A549 (cell line): ENCODE measurements around the gene PPP5C. TPM values are rescaled to one million over a fixed set of nuclear protein-coding genes. Genes with fewer than 3 reads are reported as not detected.

Experiments
- ATAC-seq, 2 experiments: fragments of 200-7000 bp in 1 of 2; fragments of >200 bp in 1 of 2; cut with Nextera tagmentation in 1 of 2; cut with Tn5 transposase in 1 of 2; 3 replicates each; pipeline versions ENCODE4 v1.8.0 to v1.9.1; 2018 to 2020; ENCODE audit warnings: mild to moderate bottlenecking in 1 of 2, moderate library complexity in 1 of 2
- CTCF ChIA-PET: fragments of 300-600 bp; sonication (Branson Sonifier 250); formaldehyde crosslinking; extraction: SDS; loops from one replicate; lab custom pipeline; 2021; ENCODE audit warnings: antibody characterized with exemption, inconsistent platforms; lab: Yijun Ruan, JAX
- POLR2A ChIA-PET: fragments of 350-600 bp; formaldehyde crosslinking; extraction: SDS; loops from one replicate; lab custom pipeline; 2021; ENCODE audit warnings: antibody characterized with exemption, inconsistent platforms; lab: Yijun Ruan, JAX
- DNase-seq, 2 experiments: peaks; one replicate each; pipeline versions ENCODE4 v3.0.0 to v3.0.0-alpha.2; 2011 to 2016; ENCODE audit warnings: low read depth in 1 of 2, low spot score in 1 of 2
- FAIRE-seq: peaks from 2 replicates; lab custom pipeline; 2011; peaks lifted over from hg19 to GRCh38; lab: Jason Lieb, UNC
- H3K27ac ChIP-seq, 2 experiments: fragments of >200 bp; sonication (Bioruptor Twin); formaldehyde crosslinking; 3 replicates each; pipeline ENCODE4 v1.5.1; 2016 to 2017
- H3K4me1 ChIP-seq: fragments of >200 bp; sonication (Bioruptor Twin); formaldehyde crosslinking; 3 replicates; pipeline ENCODE4 v1.6.1; 2016
- H3K4me2 ChIP-seq: fragments of >200 bp; sonication (Bioruptor Twin); formaldehyde crosslinking; 3 replicates; pipeline ENCODE4 v1.6.1; 2016
- H3K4me3 ChIP-seq: fragments of >200 bp; sonication (Bioruptor Twin); formaldehyde crosslinking; 3 replicates; pipeline ENCODE4 v1.5.1; 2016
- H3K9me3 ChIP-seq: fragments of >200 bp; sonication (Bioruptor Twin); formaldehyde crosslinking; 3 replicates; pipeline ENCODE4 v1.6.1; 2016
- BHLHE40 ChIP-seq: IDR thresholded peaks from 2 replicates; pipeline ENCODE4 v1.6.1; 2012; ENCODE audit warnings: low read depth, low read length, inconsistent platforms
- CBX8 ChIP-seq: fragments of 200-600 bp; sonication (generic); IDR thresholded peaks from 2 replicates; pipeline ENCODE4 v1.6.1; 2016
- CHD4 ChIP-seq: fragments of 200-600 bp; sonication (generic); IDR thresholded peaks from 2 replicates; pipeline ENCODE4 v1.6.1; 2016; ENCODE audit warnings: antibody characterized with exemption, mild to moderate bottlenecking, borderline replicate concordance
- EHMT2 ChIP-seq: fragments of 200-600 bp; sonication (generic); IDR thresholded peaks from 2 replicates; pipeline ENCODE4 v1.6.1; 2016; ENCODE audit warnings: antibody characterized with exemption, low read depth, mild to moderate bottlenecking, moderate library complexity
- ESRRA ChIP-seq: fragments of 150-350 bp; IDR thresholded peaks from 2 replicates; pipeline ENCODE4 v1.6.1; 2014; ENCODE audit warnings: mild to moderate bottlenecking, low read length, borderline replicate concordance
- FOSB ChIP-seq: fragments of 250-450 bp; sonication (Bioruptor Pico); IDR thresholded peaks from 2 replicates; pipeline ENCODE4 v1.5.0; 2020; ENCODE audit warnings: mild to moderate bottlenecking, moderate library complexity
- FOSL2 ChIP-seq, 2 experiments: fragments of 450-650 bp in 1 of 2; fragments of >200 bp in 1 of 2; sonication (Bioruptor Twin) in 1 of 2; formaldehyde crosslinking; IDR thresholded peaks; 2 replicates each; pipeline versions ENCODE4 v1.5.0 to v1.6.1; 2016 to 2020; ENCODE audit warnings: mild to moderate bottlenecking in 1 of 2, moderate library complexity in 1 of 2
- GATA3 ChIP-seq: IDR thresholded peaks from 2 replicates; pipeline ENCODE4 v1.6.1; 2012; ENCODE audit warnings: borderline replicate concordance
- HEYL ChIP-seq: fragments of 250-450 bp; sonication (Bioruptor Pico); IDR thresholded peaks from 2 replicates; pipeline ENCODE4 v1.8.0; 2021; ENCODE audit warnings: mild to moderate bottlenecking, moderate library complexity
- HOXA7 ChIP-seq: fragments of 250-450 bp; sonication (Bioruptor Pico); IDR thresholded peaks from 2 replicates; pipeline ENCODE4 v1.5.0; 2020; ENCODE audit warnings: mild to moderate bottlenecking, moderate library complexity
- JUNB ChIP-seq: fragments of >200 bp; sonication (Bioruptor Twin); formaldehyde crosslinking; IDR thresholded peaks from 2 replicates; pipeline ENCODE4 v1.6.1; 2016
- MYC ChIP-seq: IDR thresholded peaks from 2 replicates; pipeline ENCODE4 v1.6.1; 2012; ENCODE audit warnings: mild to moderate bottlenecking, inconsistent platforms, low read length, improper control_type of control experiment, borderline replicate concordance
- NPAS2 ChIP-seq: fragments of 250-450 bp; sonication (Bioruptor Pico); IDR thresholded peaks from 2 replicates; pipeline ENCODE4 v1.8.0; 2022; ENCODE audit warnings: mild to moderate bottlenecking, moderate library complexity, borderline replicate concordance
- PHF8 ChIP-seq: fragments of 200-600 bp; sonication (generic); IDR thresholded peaks from 2 replicates; pipeline ENCODE4 v1.6.1; 2016; ENCODE audit warnings: low read depth, mild to moderate bottlenecking, antibody characterized with exemption, moderate library complexity, borderline replicate concordance
- RARB ChIP-seq: fragments of 250-450 bp; sonication (Bioruptor Pico); IDR thresholded peaks from 2 replicates; pipeline ENCODE4 v1.8.0; 2021; ENCODE audit warnings: mild to moderate bottlenecking, moderate library complexity
- SREBF2 ChIP-seq: fragments of 450-650 bp; IDR thresholded peaks from 2 replicates; pipeline ENCODE4 v1.6.1; 2014; ENCODE audit warnings: mild to moderate bottlenecking, moderate library complexity
- ZC3H11A ChIP-seq: fragments of 450-650 bp; IDR thresholded peaks from 2 replicates; pipeline ENCODE4 v1.6.1; 2014; ENCODE audit warnings: antibody characterized with exemption, mild to moderate bottlenecking
- ZNF302 ChIP-seq: fragments of 250-450 bp; sonication (Bioruptor Pico); IDR thresholded peaks from 2 replicates; pipeline ENCODE4 v1.9.0; 2021; ENCODE audit warnings: inconsistent platforms, mild to moderate bottlenecking, moderate library complexity
- WGBS: methylation state at CpG from one replicate; pipeline ENCODE4 v1.1.6; 2017; ENCODE audit errors: missing lambda C conversion rate; 5-methylcytosine and 5-hydroxymethylcytosine counted together
- polyA plus RNA-seq, 4 experiments: library from polyadenylated mRNA; depleted of rRNA in 3 of 4; stranded (reverse); fragments of >200 nt; fragmentation: RNase III in 1 of 4; extraction: RNeasy Plus Mini Kit Qiagen cat#74134 plus additional on column Dnase treatment in 1 of 4; gene quantifications; 2 replicates in 3 of 4; 3 replicates in 1 of 4; pipeline ENCODE4 v1.2.3, GENCODE V29; 2011 to 2017
- TF ChIP-seq, protein P1 (sequence below): fragments of >200 bp; sonication (Bioruptor Twin); formaldehyde crosslinking; IDR thresholded peaks from 2 replicates; pipeline ENCODE4 v1.6.1; 2016
- TF ChIP-seq, protein P2 (sequence below): fragments of >200 bp; sonication (Bioruptor Twin); formaldehyde crosslinking; IDR thresholded peaks from 3 replicates; pipeline ENCODE4 v1.5.1; 2016
- TF ChIP-seq, protein P3 (sequence below): IDR thresholded peaks from 2 replicates; pipeline ENCODE4 v1.6.1; 2012; ENCODE audit warnings: low read depth, borderline replicate concordance
- TF ChIP-seq, protein P4 (sequence below): fragments of 150-350 bp; IDR thresholded peaks from 2 replicates; pipeline ENCODE4 v1.6.1; 2014; ENCODE audit warnings: low read depth, mild to moderate bottlenecking, low read length
- TF ChIP-seq, protein P5 (sequence below): fragments of 200-600 bp; sonication (generic); IDR thresholded peaks from 2 replicates; pipeline ENCODE4 v1.6.1; 2016; ENCODE audit warnings: antibody characterized with exemption, mild to moderate bottlenecking, moderate library complexity

The PPP5C gene
- polyA plus RNA-seq, 2 of the 4 experiments (the other 2 are of a cell fraction), result 94.2 to 107 TPM

DNA sequence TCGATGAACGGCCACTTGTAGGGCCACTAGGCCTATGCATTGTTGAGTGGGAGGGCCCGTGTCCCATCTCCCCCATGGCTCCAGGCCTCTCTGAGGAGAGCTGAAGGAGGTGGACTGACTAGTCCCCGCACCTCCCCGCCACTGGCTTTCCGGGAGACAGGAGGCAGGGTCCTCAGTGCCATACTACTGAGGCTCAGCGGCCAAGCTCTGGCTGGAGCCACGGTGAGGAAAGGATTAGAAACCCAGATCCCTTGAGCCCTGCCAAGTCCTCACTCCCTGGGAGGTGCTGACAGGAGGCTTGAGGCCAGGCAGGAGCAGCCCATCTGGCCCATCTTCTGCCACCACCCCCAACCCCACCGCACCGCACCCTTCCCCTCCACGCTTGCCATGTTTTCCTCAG lies 37.5 kb downstream of the PPP5C start:
- no peak for FAIRE-seq
- no peaks in the 10 kb centered on the region for H3K4me1 ChIP-seq
- no peak overlapping the region for H3K4me3 ChIP-seq
- WGBS, result 94% methylated on average over 11 of the region's 11 CpGs
- H3K27ac ChIP-seq, result no peak overlapping the region
- H3K4me2 ChIP-seq, result no peak overlapping the region
- ATAC-seq, result no peak
- ChIA-PET CTCF (interaction anchor here (0.6 to 30.8 kb wide), 12 partner anchors 12 to 153 kb away, joined by 3 to 501 read pairs (median 6); partner anchors contain the start of gene PPP5C), POLR2A (no interaction called here)
- DNase-seq, result no peak
- peaks cover 1% of the 10 kb centered on the region; the same call in 1 of the 3 replicates for H3K9me3 ChIP-seq
- TF ChIP-seq, protein P1, sequence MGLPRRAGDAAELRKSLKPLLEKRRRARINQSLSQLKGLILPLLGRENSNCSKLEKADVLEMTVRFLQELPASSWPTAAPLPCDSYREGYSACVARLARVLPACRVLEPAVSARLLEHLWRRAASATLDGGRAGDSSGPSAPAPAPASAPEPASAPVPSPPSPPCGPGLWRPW, result no peak
- TF ChIP-seq HOXA7 (CRISPR knock-in tag), result no peak
- no peak for TF ChIP-seq HEYL (CRISPR knock-in tag)
- no peak for TF ChIP-seq ZNF302
- no peak for TF ChIP-seq RARB (CRISPR knock-in tag)
- TF ChIP-seq FOSL2 (IDR thresholded peaks at IDR 0.05), result no peak
- no peak for TF ChIP-seq FOSL2 (CRISPR knock-in tag; IDR thresholded peaks at IDR 0.05)

DNA sequence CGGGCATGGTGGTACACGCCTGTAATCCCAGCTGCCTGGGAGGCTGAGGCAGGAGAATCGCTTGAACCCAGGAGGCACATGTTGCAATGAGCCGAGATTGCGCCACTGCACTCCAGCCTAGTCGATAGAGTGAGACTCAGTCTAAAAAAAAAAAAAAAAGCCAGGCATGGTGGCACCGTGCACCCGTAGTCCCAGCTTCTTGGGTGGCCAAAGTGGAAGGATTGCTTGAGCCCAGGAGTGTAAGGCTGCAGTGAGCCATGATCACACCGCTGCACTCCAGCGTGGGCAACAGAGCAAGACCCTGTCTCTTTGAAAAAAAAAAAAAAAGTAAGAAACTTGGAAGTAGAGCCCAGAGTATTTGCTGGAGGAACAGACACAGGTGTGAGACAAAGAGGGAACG lies 38.7 kb downstream of the PPP5C start:
- H3K9me3 ChIP-seq, result peaks cover 6% of the 10 kb centered on the region; the same call in 1 of the 3 replicates
- TF ChIP-seq SREBF2 (no peak), ZNF302 (no peak), MYC (no peak), BHLHE40 (no peak), PHF8 (no peak), CHD4 (no peak), ZC3H11A (no peak), CBX8 (no peak), GATA3 (no peak), ESRRA (no peak), NPAS2 (CRISPR knock-in tag) (no peak), JUNB (no peak), EHMT2 (no peak), FOSL2 (IDR thresholded peaks at IDR 0.05) (no peak), FOSL2 (CRISPR knock-in tag; IDR thresholded peaks at IDR 0.05) (no peak), FOSB (CRISPR knock-in tag) (no peak)
- TF ChIP-seq, protein P2, sequence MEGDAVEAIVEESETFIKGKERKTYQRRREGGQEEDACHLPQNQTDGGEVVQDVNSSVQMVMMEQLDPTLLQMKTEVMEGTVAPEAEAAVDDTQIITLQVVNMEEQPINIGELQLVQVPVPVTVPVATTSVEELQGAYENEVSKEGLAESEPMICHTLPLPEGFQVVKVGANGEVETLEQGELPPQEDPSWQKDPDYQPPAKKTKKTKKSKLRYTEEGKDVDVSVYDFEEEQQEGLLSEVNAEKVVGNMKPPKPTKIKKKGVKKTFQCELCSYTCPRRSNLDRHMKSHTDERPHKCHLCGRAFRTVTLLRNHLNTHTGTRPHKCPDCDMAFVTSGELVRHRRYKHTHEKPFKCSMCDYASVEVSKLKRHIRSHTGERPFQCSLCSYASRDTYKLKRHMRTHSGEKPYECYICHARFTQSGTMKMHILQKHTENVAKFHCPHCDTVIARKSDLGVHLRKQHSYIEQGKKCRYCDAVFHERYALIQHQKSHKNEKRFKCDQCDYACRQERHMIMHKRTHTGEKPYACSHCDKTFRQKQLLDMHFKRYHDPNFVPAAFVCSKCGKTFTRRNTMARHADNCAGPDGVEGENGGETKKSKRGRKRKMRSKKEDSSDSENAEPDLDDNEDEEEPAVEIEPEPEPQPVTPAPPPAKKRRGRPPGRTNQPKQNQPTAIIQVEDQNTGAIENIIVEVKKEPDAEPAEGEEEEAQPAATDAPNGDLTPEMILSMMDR, result no peak
- TF ChIP-seq, protein P3, sequence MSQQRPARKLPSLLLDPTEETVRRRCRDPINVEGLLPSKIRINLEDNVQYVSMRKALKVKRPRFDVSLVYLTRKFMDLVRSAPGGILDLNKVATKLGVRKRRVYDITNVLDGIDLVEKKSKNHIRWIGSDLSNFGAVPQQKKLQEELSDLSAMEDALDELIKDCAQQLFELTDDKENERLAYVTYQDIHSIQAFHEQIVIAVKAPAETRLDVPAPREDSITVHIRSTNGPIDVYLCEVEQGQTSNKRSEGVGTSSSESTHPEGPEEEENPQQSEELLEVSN, result no peak
- TF ChIP-seq, protein P4, sequence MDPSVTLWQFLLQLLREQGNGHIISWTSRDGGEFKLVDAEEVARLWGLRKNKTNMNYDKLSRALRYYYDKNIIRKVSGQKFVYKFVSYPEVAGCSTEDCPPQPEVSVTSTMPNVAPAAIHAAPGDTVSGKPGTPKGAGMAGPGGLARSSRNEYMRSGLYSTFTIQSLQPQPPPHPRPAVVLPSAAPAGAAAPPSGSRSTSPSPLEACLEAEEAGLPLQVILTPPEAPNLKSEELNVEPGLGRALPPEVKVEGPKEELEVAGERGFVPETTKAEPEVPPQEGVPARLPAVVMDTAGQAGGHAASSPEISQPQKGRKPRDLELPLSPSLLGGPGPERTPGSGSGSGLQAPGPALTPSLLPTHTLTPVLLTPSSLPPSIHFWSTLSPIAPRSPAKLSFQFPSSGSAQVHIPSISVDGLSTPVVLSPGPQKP, result no peak
- TF ChIP-seq, protein P5, sequence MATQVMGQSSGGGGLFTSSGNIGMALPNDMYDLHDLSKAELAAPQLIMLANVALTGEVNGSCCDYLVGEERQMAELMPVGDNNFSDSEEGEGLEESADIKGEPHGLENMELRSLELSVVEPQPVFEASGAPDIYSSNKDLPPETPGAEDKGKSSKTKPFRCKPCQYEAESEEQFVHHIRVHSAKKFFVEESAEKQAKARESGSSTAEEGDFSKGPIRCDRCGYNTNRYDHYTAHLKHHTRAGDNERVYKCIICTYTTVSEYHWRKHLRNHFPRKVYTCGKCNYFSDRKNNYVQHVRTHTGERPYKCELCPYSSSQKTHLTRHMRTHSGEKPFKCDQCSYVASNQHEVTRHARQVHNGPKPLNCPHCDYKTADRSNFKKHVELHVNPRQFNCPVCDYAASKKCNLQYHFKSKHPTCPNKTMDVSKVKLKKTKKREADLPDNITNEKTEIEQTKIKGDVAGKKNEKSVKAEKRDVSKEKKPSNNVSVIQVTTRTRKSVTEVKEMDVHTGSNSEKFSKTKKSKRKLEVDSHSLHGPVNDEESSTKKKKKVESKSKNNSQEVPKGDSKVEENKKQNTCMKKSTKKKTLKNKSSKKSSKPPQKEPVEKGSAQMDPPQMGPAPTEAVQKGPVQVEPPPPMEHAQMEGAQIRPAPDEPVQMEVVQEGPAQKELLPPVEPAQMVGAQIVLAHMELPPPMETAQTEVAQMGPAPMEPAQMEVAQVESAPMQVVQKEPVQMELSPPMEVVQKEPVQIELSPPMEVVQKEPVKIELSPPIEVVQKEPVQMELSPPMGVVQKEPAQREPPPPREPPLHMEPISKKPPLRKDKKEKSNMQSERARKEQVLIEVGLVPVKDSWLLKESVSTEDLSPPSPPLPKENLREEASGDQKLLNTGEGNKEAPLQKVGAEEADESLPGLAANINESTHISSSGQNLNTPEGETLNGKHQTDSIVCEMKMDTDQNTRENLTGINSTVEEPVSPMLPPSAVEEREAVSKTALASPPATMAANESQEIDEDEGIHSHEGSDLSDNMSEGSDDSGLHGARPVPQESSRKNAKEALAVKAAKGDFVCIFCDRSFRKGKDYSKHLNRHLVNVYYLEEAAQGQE, result no peak
- TF ChIP-seq, all 56 proteins: peak for 0
- ChIA-PET POLR2A (interaction anchor here (1.1 kb wide), 1 partner anchor 12 kb away, joined by 8 read pairs; no protein-coding TSS in a partner anchor), CTCF (interaction anchor here (0.7 to 30.8 kb wide), 8 partner anchors 13 to 306 kb away, joined by 3 to 501 read pairs (median 9); partner anchors contain the start of gene PPP5C)
- Histone ChIP-seq H3K4me1 (no peaks in the 10 kb centered on the region), H3K4me2 (no peak overlapping the region), H3K4me3 (no peak overlapping the region), H3K27ac (no peak overlapping the region)
- ATAC-seq, result no peak
- DNase-seq, result no peak
- FAIRE-seq, result no peak
- WGBS, result 86% methylated on average over 11 of the region's 11 CpGs
